HCT116 (cell line): ENCODE data around the gene PLK1. TPM values are rescaled to one million over a fixed set of nuclear protein-coding genes. Genes with fewer than 3 reads are reported as not detected.

ENCODE experiments used
- ATAC-seq: fragments of 200-7000 bp; cut with Tn5 transposase; 2 replicates; pipeline ENCODE4 v1.9.1; 2020; ENCODE audit warnings: mild to moderate bottlenecking, moderate library complexity
- BruUV-seq: library from RNA; stranded (reverse); fragments of 400-500 nt; replicated peaks from 2 replicates; lab custom pipeline; 2021; lab: Mats Ljungman, UMichigan
- CTCF ChIA-PET: fragments of 300-600 bp; sonication (Branson Sonifier 250); formaldehyde crosslinking; loops from one replicate; lab custom pipeline; 2021; ENCODE audit warnings: antibody characterized with exemption; lab: Charles Lee
- POLR2A ChIA-PET: fragments of 300-600, 350-600 bp; sonication (Branson Sonifier 250); formaldehyde crosslinking; loops from one replicate; lab custom pipeline; 2021; ENCODE audit warnings: antibody characterized with exemption; lab: Charles Lee
- RAD21 ChIA-PET, 2 experiments: fragments of 300-600 bp; sonication (Branson Sonifier 250); formaldehyde crosslinking; loops; one replicate each; lab custom pipeline; 2023; ENCODE audit warnings: low total read pairs in 2 of 2; ENCODE audit not compliant: uncharacterized antibody in 2 of 2, unreplicated experiment in 2 of 2, low non-redundant PET in 1 of 2; lab: Charles Lee
- DNase-seq: peaks from one replicate; pipeline ENCODE4 v3.0.0-alpha.2; 2010; ENCODE audit warnings: low read depth, low spot score
- H2AFZ ChIP-seq: fragments of 200-600 bp; shearing (Covaris generic), sonication (generic); 2 replicates; pipeline ENCODE4 v1.6.1; 2017; ENCODE audit warnings: low read depth, mixed run types, mixed read lengths, antibody characterized with exemption, low read length; ENCODE audit not compliant: poor library complexity, severe bottlenecking
- H3K27ac ChIP-seq: 2 replicates; pipeline ENCODE4 v1.5.1; 2012; ENCODE audit warnings: low read depth, low read length
- H3K27me3 ChIP-seq: fragments of 200-600 bp; sonication (generic); 2 replicates; pipeline ENCODE4 v1.6.1; 2016; ENCODE audit warnings: mixed run types, low read length, mixed read lengths; ENCODE audit not compliant: insufficient read depth
- H3K36me3 ChIP-seq, 2 experiments: fragments of 200-500 bp in 1 of 2; fragments of 200-600 bp in 1 of 2; sonication (Bioruptor generic) in 1 of 2; sonication (generic) in 1 of 2; 2 replicates each; pipeline versions ENCODE4 v1.5.1 to v1.6.1; 2014 to 2016; ENCODE audit warnings: low read length in 2 of 2, inconsistent platforms in 1 of 2, mixed read lengths in 1 of 2, mixed run types in 1 of 2; ENCODE audit not compliant: insufficient read depth in 2 of 2, control insufficient read depth in 1 of 2
- H3K4me1 ChIP-seq, 2 experiments: fragments of 200-600 bp in 1 of 2; sonication (generic) in 1 of 2; 2 replicates each; pipeline versions ENCODE4 v1.5.1 to v1.6.1; 2012 to 2017; ENCODE audit warnings: low read length in 2 of 2, inconsistent platforms in 1 of 2, mild to moderate bottlenecking in 1 of 2, mixed read lengths in 1 of 2, mixed run types in 1 of 2, moderate library complexity in 1 of 2; ENCODE audit not compliant: insufficient read depth in 2 of 2, control insufficient read depth in 1 of 2
- H3K4me2 ChIP-seq: fragments of 200-600 bp; sonication (generic); 2 replicates; pipeline ENCODE4 v1.6.1; 2017; ENCODE audit warnings: mixed run types, low read length, mixed read lengths
- H3K4me3 ChIP-seq, 2 experiments: fragments of 200-600 bp in 1 of 2; sonication (generic) in 1 of 2; replicated peaks in 1 of 2; 2 replicates each; pipeline ENCODE4 v1.5.1; 2011 to 2016; ENCODE audit warnings: low read length in 2 of 2, control low read depth in 1 of 2, low read depth in 1 of 2, mild to moderate bottlenecking in 1 of 2, mixed read lengths in 1 of 2, mixed run types in 1 of 2
- H3K79me2 ChIP-seq: fragments of 200-600 bp; sonication (generic); 2 replicates; pipeline ENCODE4 v1.6.1; 2017; ENCODE audit warnings: mild to moderate bottlenecking, mixed run types, low read length, moderate library complexity, mixed read lengths; ENCODE audit not compliant: insufficient read depth
- H3K9ac ChIP-seq: fragments of 200-600 bp; sonication (generic); 2 replicates; pipeline ENCODE4 v1.6.1; 2016; ENCODE audit warnings: low read length, mixed read lengths
- H3K9me2 ChIP-seq: fragments of 200-600 bp; sonication (generic), shearing (Covaris generic); 2 replicates; pipeline ENCODE4 v1.6.1; 2017; ENCODE audit warnings: mixed run types, mild to moderate bottlenecking, moderate library complexity; ENCODE audit not compliant: insufficient read depth
- H3K9me3 ChIP-seq, 2 experiments: fragments of 200-500 bp in 1 of 2; fragments of 200-600 bp in 1 of 2; sonication (Bioruptor generic) in 1 of 2; sonication (generic) in 1 of 2; 2 replicates each; pipeline ENCODE4 v1.6.1; 2014 to 2017; ENCODE audit warnings: low read length in 2 of 2, mixed read lengths in 2 of 2, inconsistent platforms in 1 of 2, low read depth in 1 of 2, mild to moderate bottlenecking in 1 of 2, mixed run types in 1 of 2, moderate library complexity in 1 of 2; ENCODE audit not compliant: control insufficient read depth in 1 of 2, insufficient read depth in 1 of 2
- H4K20me1 ChIP-seq: fragments of 200-600 bp; sonication (generic), shearing (Covaris generic); 2 replicates; pipeline ENCODE4 v1.6.1; 2017; ENCODE audit warnings: mixed run types, mild to moderate bottlenecking, moderate library complexity; ENCODE audit not compliant: insufficient read depth
- CBX3 ChIP-seq: IDR thresholded peaks from 2 replicates; pipeline ENCODE4 v1.6.1; 2012; ENCODE audit warnings: low read depth
- CEBPB ChIP-seq: IDR thresholded peaks from 2 replicates; pipeline ENCODE4 v1.6.1; 2012; ENCODE audit warnings: low read depth
- CTCF ChIP-seq, 3 experiments: fragments of 200-600 bp in 1 of 3; sonication (generic) in 1 of 3; IDR thresholded peaks in 2 of 3; conservative IDR thresholded peaks in 1 of 3; 2 replicates each; pipeline ENCODE4 v1.5.1; 2012 to 2017; ENCODE audit warnings: low read depth in 2 of 3, low read length in 2 of 3, antibody characterized with exemption in 1 of 3, borderline replicate concordance in 1 of 3, control low read depth in 1 of 3, mild to moderate bottlenecking in 1 of 3, mixed read lengths in 1 of 3, mixed run types in 1 of 3, moderate library complexity in 1 of 3; ENCODE audit not compliant: insufficient read depth in 1 of 3
- EGR1 ChIP-seq: IDR thresholded peaks from 2 replicates; pipeline ENCODE4 v1.6.1; 2012; ENCODE audit warnings: low read depth
- ELF1 ChIP-seq: IDR thresholded peaks from 2 replicates; pipeline ENCODE4 v1.6.1; 2012; ENCODE audit warnings: low read depth, borderline replicate concordance
- EZH2phosphoT487 ChIP-seq: fragments of 200-600 bp; IDR thresholded peaks from 2 replicates; pipeline ENCODE4 v1.6.1; 2018; ENCODE audit warnings: antibody characterized with exemption, borderline replicate concordance
- FOSL1 ChIP-seq: IDR thresholded peaks from 2 replicates; pipeline ENCODE4 v1.6.1; 2012; ENCODE audit warnings: low read depth
- JUND ChIP-seq: IDR thresholded peaks from 2 replicates; pipeline ENCODE4 v1.6.1; 2012
- MAX ChIP-seq: IDR thresholded peaks from 2 replicates; pipeline ENCODE4 v1.6.1; 2012
- POLR2A ChIP-seq: IDR thresholded peaks from 2 replicates; pipeline ENCODE4 v1.7.0; 2011; ENCODE audit warnings: borderline replicate concordance; ENCODE audit not compliant: insufficient read depth, insufficient read length; ENCODE audit errors: extremely low read depth
- POLR2AphosphoS5 ChIP-seq: IDR thresholded peaks from 2 replicates; pipeline ENCODE4 v1.6.1; 2011; ENCODE audit warnings: mild to moderate bottlenecking, low read depth, low read length, moderate library complexity
- SIN3A ChIP-seq: IDR thresholded peaks from 2 replicates; pipeline ENCODE4 v1.6.1; 2012; ENCODE audit warnings: low read depth
- SP1 ChIP-seq: IDR thresholded peaks from 2 replicates; pipeline ENCODE4 v1.6.1; 2012; ENCODE audit warnings: low read depth
- SRF ChIP-seq: IDR thresholded peaks from 2 replicates; pipeline ENCODE4 v1.6.1; 2012; ENCODE audit warnings: low read depth
- YY1 ChIP-seq: IDR thresholded peaks from 2 replicates; pipeline ENCODE4 v1.6.1; 2011; ENCODE audit warnings: low read length, low read depth, moderate library complexity, mild to moderate bottlenecking; ENCODE audit not compliant: insufficient replicate concordance; ENCODE audit errors: extremely low read depth
- ZBTB33 ChIP-seq: IDR thresholded peaks from 2 replicates; pipeline ENCODE4 v1.6.1; 2011; ENCODE audit warnings: mild to moderate bottlenecking, low read length, moderate library complexity; ENCODE audit not compliant: insufficient replicate concordance; ENCODE audit errors: extremely low read depth
- ZNF274 ChIP-seq: fragments of 200-500 bp; sonication (Bioruptor generic); IDR thresholded peaks from 2 replicates; pipeline ENCODE4 v1.6.1; 2014; ENCODE audit warnings: mild to moderate bottlenecking, low read depth, low read length, inconsistent platforms
- intact Hi-C: fragments of 100-400 bp; cut with micrococcal nuclease; formaldehyde crosslinking; loops from 2 replicates; pipeline ENCODE4 v1.10.0; 2022
- total RNA-seq: library from RNA; stranded (reverse); gene quantifications from one replicate; pipeline ENCODE4 v1.2.1, GENCODE V29; 2021; ENCODE audit not compliant: unreplicated experiment

The PLK1 gene
- total RNA-seq, 1 experiment from 2014 or later, result 144 TPM

GRCh38 chr16:23724096-23724784 lies 45.6 kb downstream of the PLK1 start:
- TF ChIP-seq JUND (no peak), ZBTB33 (no peak), ZNF274 (no peak)
- no peaks in the 10 kb centered on the region for H3K27me3 ChIP-seq
- no TSS peak for BruUV-seq
- no peaks in the 10 kb centered on the region for H3K9me3 ChIP-seq
- RAD21 ChIA-PET, result no interaction called here
- intact Hi-C loops, result no loop called here
- peaks cover 4 to 14% of the 10 kb centered on the region in 2 experiments; a peak in 3 of 4 replicates for H3K4me1 ChIP-seq
- H2AFZ ChIP-seq, result no peak overlapping the region
- no peaks in the 10 kb centered on the region for H3K9me2 ChIP-seq
- no peak overlapping the region for H3K9ac ChIP-seq
- ATAC-seq, result no peak
- no peaks in the 10 kb centered on the region for H3K36me3 ChIP-seq
- H3K4me2 ChIP-seq, result no peak overlapping the region
- no peaks in the 10 kb centered on the region for H4K20me1 ChIP-seq
- H3K79me2 ChIP-seq, result no peaks in the 10 kb centered on the region
- POLR2A ChIA-PET, result no interaction called here
- no peak for DNase-seq
- no peak overlapping the region for H3K27ac ChIP-seq
- CTCF ChIA-PET, result interaction anchor here (1.2 kb wide), 1 partner anchor 318 kb away, joined by 3 read pairs; no protein-coding TSS in a partner anchor
- H3K4me3 ChIP-seq, result no peak overlapping the region

- no peaks in the 10 kb centered on the region for H3K9me3 ChIP-seq
- DNase-seq, result no peak
- BruUV-seq, result no TSS peak
- CTCF ChIA-PET, result interaction anchor here (1.2 kb wide), 1 partner anchor 317 kb away, joined by 3 read pairs; no protein-coding TSS in a partner anchor
- POLR2A ChIA-PET, result no interaction called here
- no peak overlapping the region for H3K4me2 ChIP-seq
- no peaks in the 10 kb centered on the region for H3K9me2 ChIP-seq
- no peak overlapping the region for H2AFZ ChIP-seq
- H3K27me3 ChIP-seq, result no peaks in the 10 kb centered on the region
- H3K9ac ChIP-seq, result no peak overlapping the region
- no peak overlapping the region for H3K27ac ChIP-seq
- H3K4me3 ChIP-seq, result no peak overlapping the region
- H3K79me2 ChIP-seq, result no peaks in the 10 kb centered on the region
- RAD21 ChIA-PET, result no interaction called here
- intact Hi-C loops, result loop anchor here (5.0 kb wide), 1 partner anchor 868 kb away; no protein-coding TSS in a partner anchor
- no peaks in the 10 kb centered on the region for H3K36me3 ChIP-seq
- ATAC-seq, result no peak
- H4K20me1 ChIP-seq, result no peaks in the 10 kb centered on the region
- peaks cover 4 to 19% of the 10 kb centered on the region in 2 experiments; a peak in 3 of 4 replicates for H3K4me1 ChIP-seq
- TF ChIP-seq SRF (no peak), SIN3A (no peak), CTCF (IDR thresholded peaks at IDR 0.05 in 2 of 3, conservative IDR thresholded peaks at IDR 0.05 in 1 of 3; ENCODE audit: borderline replicate concordance in 1 of 3, insufficient read depth in 1 of 3, low read depth in 2 of 3, low read length in 2 of 3) (no peak), EGR1 (no peak), JUND (no peak), POLR2AphosphoS5 (no peak), FOSL1 (no peak), EZH2phosphoT487 (no peak), YY1 (no peak), SP1 (no peak), MAX (no peak), ELF1 (no peak), CBX3 (no peak), CEBPB (no peak), POLR2A (no peak)
Measured at GRCh38 chr16:23724785-23725131, 46.1 kb downstream of the PLK1 start.
